Ascending aorta (tissue), 2 donors: ENCODE results near the gene PLXNA4. TPM values are rescaled to one million over a fixed set of nuclear protein-coding genes. Genes with fewer than 3 reads are reported as not detected.

Experiments
- DNase-seq, 2 donors: peaks; one replicate each; pipeline ENCODE4 v3.0.0-alpha.2; 2019; ENCODE audit warnings: low spot score in 2 of 2
- H3K27ac ChIP-seq, 2 donors: fragments of 200-600 bp; sonication (generic); one replicate each; pipeline ENCODE4 v1.5.1; 2016 to 2017; ENCODE audit warnings: mild to moderate bottlenecking in 1 of 2
- H3K27me3 ChIP-seq: fragments of 200-600 bp; sonication (generic); one replicate; pipeline ENCODE4 v1.5.1; 2017
- H3K36me3 ChIP-seq, 2 donors: fragments of 200-600 bp; sonication (generic); one replicate each; pipeline ENCODE4 v1.5.1; 2016
- H3K4me1 ChIP-seq, 2 donors: fragments of 200-600 bp; sonication (generic); one replicate each; pipeline ENCODE4 v1.5.1; 2016 to 2017; ENCODE audit warnings: mild to moderate bottlenecking in 1 of 2
- H3K4me3 ChIP-seq, 2 donors: fragments of 200-600 bp; sonication (generic); one replicate each; pipeline ENCODE4 v1.5.1; 2016 to 2017; ENCODE audit warnings: mild to moderate bottlenecking in 1 of 2
- H3K9me3 ChIP-seq, 2 donors: fragments of 200-600 bp; sonication (generic); one replicate each; pipeline ENCODE4 v1.5.1; 2016
- CTCF ChIP-seq, 3 experiments: fragments of 200-600 bp in 2 of 3; fragments of 450-650 bp in 1 of 3; sonication (generic) in 2 of 3; IDR thresholded peaks; one replicate each; pipeline ENCODE4 v1.5.1; 2016 to 2019; ENCODE audit warnings: antibody characterized with exemption in 3 of 3, mild to moderate bottlenecking in 1 of 3, moderate library complexity in 1 of 3
- intact Hi-C: fragments of 100-400 bp; cut with DNase I; formaldehyde crosslinking; loops from one replicate; pipeline ENCODE4 v1.15.1; 2023
- total RNA-seq: library from RNA; depleted of rRNA; stranded (reverse); fragments of >200 nt; gene quantifications from one replicate; pipeline ENCODE4 v1.1.0, GENCODE V29; 2016

PLXNA4 gene
- total RNA-seq, 1 donor from 2014 or later, result 27.1 TPM

GRCh38 chr7:132361146-132361545, 215.1 kb downstream of the PLXNA4 start:
- intact Hi-C loops, result no loop called here
- peaks cover 0 to 16% of the 10 kb centered on the region in 2 donors for H3K4me1 ChIP-seq
- no peak for DNase-seq
- no peaks in the 10 kb centered on the region for H3K9me3 ChIP-seq
- H3K27ac ChIP-seq, result no peak overlapping the region
- no peak for TF ChIP-seq CTCF (IDR thresholded peaks at IDR 0.05)
- no peak overlapping the region for H3K4me3 ChIP-seq
- no peaks in the 10 kb centered on the region for H3K36me3 ChIP-seq
- H3K27me3 ChIP-seq, result no peaks in the 10 kb centered on the region

- H3K4me3 ChIP-seq, result no peak overlapping the region
- no peak for TF ChIP-seq CTCF (IDR thresholded peaks at IDR 0.05)
- no peaks in the 10 kb centered on the region for H3K9me3 ChIP-seq
- no peaks in the 10 kb centered on the region for H3K36me3 ChIP-seq
- H3K27me3 ChIP-seq, result no peaks in the 10 kb centered on the region
- intact Hi-C loops, result loop anchor here (2.0 kb wide), 1 partner anchor 15 kb away; no protein-coding TSS in a partner anchor
- no peak overlapping the region for H3K27ac ChIP-seq
- DNase-seq, result no peak
- H3K4me1 ChIP-seq, result peaks cover 0 to 16% of the 10 kb centered on the region in 2 donors
Observed at GRCh38 chr7:132359743-132360142, 216.5 kb downstream of the PLXNA4 start.

GRCh38 chr7:132355048-132355447, 221.2 kb downstream of the PLXNA4 start:
- Histone ChIP-seq H3K4me3 (no peak overlapping the region), H3K4me1 (peaks cover 0 to 27% of the 10 kb centered on the region in 2 donors), H3K36me3 (no peaks in the 10 kb centered on the region), H3K9me3 (no peaks in the 10 kb centered on the region), H3K27ac (peak overlapping the region in 1 of 2 donors; percentile 33), H3K27me3 (no peaks in the 10 kb centered on the region)
- TF ChIP-seq CTCF (IDR thresholded peaks at IDR 0.05), result no peak
- DNase-seq, result no peak
- intact Hi-C loops, result no loop called here

DNA sequence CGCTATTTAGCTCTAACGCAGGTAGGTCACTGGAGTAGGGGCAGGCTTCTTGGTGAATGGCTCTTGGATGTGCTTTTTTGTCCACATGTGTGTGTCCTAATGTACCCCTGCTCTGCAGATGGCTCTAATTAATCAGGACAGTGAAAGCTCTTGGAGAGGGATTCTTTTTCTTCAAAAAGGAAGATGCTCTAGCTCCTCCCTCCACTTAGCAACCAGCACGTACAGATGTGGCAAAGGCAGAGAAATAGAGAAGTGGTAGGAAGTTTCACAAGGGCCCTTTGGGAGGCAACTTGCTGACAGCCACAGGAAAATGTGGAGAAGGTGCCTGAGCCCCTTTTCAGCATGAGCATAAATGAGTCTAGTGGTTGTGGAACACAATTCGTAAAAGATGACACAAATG, 221.7 kb downstream of the PLXNA4 start:
- H3K27ac ChIP-seq, result peak overlapping the region in 1 of 2 donors; percentile 33
- no peak for TF ChIP-seq CTCF (IDR thresholded peaks at IDR 0.05)
- no peaks in the 10 kb centered on the region for H3K36me3 ChIP-seq
- no peaks in the 10 kb centered on the region for H3K27me3 ChIP-seq
- intact Hi-C loops, result loop anchor here (5.0 kb wide), 2 partner anchors 78 to 118 kb away; no protein-coding TSS in a partner anchor
- DNase-seq, result no peak
- H3K4me1 ChIP-seq, result peaks cover 0 to 27% of the 10 kb centered on the region in 2 donors
- no peaks in the 10 kb centered on the region for H3K9me3 ChIP-seq
- no peak overlapping the region for H3K4me3 ChIP-seq

DNA sequence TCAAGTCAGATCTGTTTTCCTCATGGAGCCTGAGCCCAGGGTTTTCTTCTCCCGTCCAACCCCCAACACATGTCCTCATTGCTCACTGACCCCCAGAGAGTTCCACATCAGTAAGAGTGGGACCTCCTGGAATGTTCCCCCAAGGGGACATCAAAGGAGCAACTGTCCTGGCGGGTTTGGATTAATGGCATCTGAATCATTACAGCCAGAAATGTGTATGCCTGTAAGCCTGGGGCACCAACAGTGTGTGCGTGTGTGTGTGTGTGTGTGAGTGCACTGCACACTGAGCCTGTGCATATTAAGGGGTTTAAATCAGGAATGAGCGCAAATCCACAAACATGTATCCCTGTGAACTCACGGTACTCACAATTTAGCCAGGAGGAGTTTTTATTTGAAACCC, 222.3 kb downstream of the PLXNA4 start:
- no peak for TF ChIP-seq CTCF (IDR thresholded peaks at IDR 0.05)
- Histone ChIP-seq H3K27ac (peak overlapping the region in 1 of 2 donors; percentile 14), H3K9me3 (no peaks in the 10 kb centered on the region), H3K36me3 (no peaks in the 10 kb centered on the region), H3K4me3 (no peak overlapping the region), H3K27me3 (no peaks in the 10 kb centered on the region), H3K4me1 (peaks cover 0 to 25% of the 10 kb centered on the region in 2 donors)
- DNase-seq, result no peak
- intact Hi-C loops, result loop anchor here (1.0 to 5.0 kb wide), 5 partner anchors 25 to 118 kb away; no protein-coding TSS in a partner anchor

GRCh38 chr7:132352800-132353199, 223.5 kb downstream of the PLXNA4 start:
- H3K4me3 ChIP-seq, result peak overlapping the region; percentile 23 to 35
- no peaks in the 10 kb centered on the region for H3K27me3 ChIP-seq
- intact Hi-C loops, result loop anchor here (1.0 to 5.0 kb wide), 5 partner anchors 26 to 120 kb away; no protein-coding TSS in a partner anchor
- peak overlapping the region; percentile 60 to 87 for H3K27ac ChIP-seq
- H3K4me1 ChIP-seq, result peaks cover 0 to 19% of the 10 kb centered on the region in 2 donors
- no peak for TF ChIP-seq CTCF (IDR thresholded peaks at IDR 0.05)
- no peaks in the 10 kb centered on the region for H3K9me3 ChIP-seq
- H3K36me3 ChIP-seq, result no peaks in the 10 kb centered on the region
- DNase-seq, result no peak
